ENCODE results near the gene SRGAP1.

SRGAP1 gene

GRCh38 chr12:63937378-63938316, 93.1 kb downstream of the SRGAP1 start:
- DNase-seq (ENCODE audit: low read depth in 3 of 3), result no peak

- no peak for DNase-seq (ENCODE audit: low read depth in 3 of 3)
Observed at GRCh38 chr12:63940310-63941005, 96.0 kb downstream of the SRGAP1 start.

GRCh38 chr12:63941166-63941800, 96.8 kb downstream of the SRGAP1 start:
- DNase-seq (ENCODE audit: low read depth in 3 of 3), result no peak

GRCh38 chr12:63941879-63942278, 97.4 kb downstream of the SRGAP1 start:
- DNase-seq (ENCODE audit: low read depth in 3 of 3), result no peak

DNA sequence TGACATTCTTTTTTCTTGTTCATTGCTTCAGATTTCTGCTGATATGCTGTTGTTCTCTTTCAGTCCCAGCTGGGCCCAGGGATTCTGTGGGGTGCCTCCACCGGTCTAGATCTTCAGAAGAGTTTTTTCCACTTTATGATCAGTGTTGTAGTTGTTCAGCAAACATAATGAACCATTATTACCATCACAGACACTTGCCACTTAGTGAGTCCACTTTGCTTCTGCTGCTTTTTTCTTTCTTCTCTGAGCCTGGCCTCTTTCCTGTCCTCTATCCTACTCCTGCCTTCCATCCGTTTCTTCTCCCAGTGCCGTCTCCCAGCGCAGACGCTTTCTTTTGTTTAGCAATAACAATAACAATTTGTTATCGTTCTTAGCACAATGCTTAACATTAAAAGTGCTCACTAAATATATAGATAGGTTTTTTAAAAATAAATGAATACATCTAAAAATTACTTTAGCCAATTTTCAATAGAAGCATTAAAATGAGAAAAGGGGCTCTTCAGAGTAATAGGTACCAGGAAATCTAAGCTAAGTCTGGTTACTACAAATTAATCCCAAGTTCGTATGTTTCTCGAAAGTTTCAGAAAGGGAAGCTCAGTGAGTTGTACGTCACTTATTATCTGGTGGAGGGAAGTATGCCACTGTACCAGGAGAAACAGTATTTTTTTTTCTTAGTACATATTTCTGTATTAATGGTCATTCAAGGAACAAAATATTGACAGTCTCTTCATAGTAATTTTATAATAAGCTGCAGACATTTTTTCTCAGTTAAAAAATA, 98.2 kb downstream of the SRGAP1 start:
- DNase-seq (ENCODE audit: low read depth in 3 of 3), result no peak

DNA sequence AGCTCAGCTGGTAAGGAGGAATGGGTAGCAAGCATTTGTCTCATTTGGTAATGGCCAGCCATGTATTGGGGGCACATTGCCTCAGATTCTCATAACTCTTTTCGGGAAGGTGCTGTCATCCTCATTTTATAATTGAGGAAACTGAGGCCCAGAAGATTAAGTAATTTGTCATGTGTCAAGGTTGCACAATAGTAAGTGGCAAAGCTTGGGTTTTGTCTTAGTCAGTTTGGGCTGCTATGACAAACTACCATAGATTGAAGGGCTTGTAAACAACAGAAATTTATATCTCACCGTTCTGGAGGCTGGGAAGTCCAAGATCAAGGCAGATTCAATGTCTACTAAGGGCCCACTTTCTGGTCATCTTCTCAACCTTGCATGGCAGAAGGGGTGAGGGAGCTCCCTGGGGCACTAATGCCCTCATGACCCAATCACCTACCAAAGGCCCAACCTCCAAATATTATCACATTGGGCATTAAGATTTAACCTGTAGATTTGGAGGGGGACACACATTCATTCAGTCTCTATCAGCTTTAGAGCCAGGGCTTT, 99.6 kb downstream of the SRGAP1 start:
- no peak for DNase-seq (ENCODE audit: low read depth in 3 of 3)

DNA sequence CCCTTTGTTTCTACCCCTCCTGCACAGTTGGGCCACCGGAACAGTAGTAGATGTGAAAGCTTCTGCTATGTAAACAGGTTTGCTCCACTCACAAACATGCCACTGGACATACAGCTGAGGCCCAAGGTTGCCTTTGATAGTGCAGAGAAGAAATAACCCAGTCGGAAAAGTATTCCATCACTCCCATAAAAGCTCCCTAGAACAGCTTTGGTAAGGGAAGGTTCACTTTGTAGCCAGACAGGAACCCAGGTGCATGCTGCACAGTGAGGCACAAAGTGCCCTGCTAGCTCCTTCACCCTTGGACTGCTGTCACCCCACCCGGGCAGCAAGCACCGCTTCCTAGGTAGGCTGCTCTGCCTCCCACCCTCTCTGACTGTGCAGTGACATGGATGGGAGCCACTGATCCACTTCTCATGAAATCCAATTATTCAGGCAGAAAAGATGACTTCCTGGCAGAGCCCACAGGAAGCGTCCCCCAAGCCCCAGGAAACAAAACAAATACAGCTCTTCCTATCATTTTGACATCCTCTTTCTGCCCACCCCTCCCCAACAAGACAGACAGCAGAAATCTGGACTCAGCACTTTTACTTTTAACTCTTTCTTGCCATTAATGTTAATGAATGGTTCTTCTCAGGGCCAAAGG, 100.2 kb downstream of the SRGAP1 start:
- no peak for DNase-seq (ENCODE audit: low read depth in 3 of 3)

- DNase-seq (ENCODE audit: low read depth in 3 of 3), result no peak
Observed at GRCh38 chr12:63945777-63946176, 101.3 kb downstream of the SRGAP1 start.

DNA sequence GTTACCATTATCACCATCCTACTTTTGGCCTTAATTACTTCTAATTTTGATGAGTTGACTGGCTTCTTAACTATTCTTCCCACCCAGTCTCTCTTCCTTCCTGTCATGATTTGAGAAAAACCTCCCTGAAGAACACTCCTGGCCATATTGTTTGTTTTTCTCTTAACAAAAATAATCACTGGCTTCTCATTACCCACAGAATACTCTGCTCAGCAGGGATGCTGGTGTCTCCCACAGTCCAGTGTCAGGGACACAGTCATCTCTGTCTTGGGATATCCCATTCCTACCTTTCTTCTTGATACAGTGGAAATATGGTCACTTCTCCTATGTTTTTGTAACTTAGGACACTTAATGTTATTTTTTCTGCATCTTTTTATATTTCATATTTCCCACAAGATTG, 103.7 kb downstream of the SRGAP1 start:
- DNase-seq (ENCODE audit: low read depth in 3 of 3), result no peak

DNA sequence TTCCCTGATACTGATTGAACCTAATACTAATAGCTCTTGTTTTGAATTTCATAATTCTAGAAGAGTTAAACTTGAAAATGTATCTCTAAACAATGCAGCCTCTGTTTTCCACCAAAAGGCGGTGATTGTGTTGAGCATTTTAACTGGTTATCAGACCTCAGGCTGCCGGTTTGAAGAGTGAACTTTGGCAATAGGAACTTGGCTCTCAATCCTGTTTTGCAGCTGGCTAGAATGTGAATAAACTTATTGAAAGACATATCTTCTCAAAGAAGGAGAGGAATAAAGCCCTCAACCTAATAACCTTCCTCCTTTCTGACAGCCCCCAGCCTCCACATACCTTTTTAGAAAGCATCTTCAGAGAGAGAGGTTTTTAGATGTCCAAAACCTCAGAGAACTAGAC, 105.4 kb downstream of the SRGAP1 start:
- DNase-seq (ENCODE audit: low read depth in 3 of 3), result no peak

DNA sequence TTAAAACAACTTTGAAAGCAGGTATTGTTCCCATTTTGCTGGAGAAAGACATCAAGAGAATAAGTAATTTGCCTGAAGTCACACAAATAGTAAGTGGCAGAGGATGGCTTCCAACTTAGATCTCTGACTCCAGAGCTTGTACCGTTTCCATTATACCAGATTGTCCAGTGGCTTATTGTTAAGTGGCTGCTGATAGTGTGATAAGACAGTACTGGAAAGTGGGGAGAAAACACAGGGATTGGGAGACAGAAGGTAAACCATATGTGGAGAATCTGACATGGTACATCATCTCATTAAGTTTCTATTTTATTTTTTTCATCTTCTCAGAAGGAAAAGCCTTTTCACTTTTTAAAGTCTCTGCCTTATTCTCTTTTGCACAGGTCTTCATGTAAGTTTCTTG, 108.5 kb downstream of the SRGAP1 start:
- no peak for DNase-seq (ENCODE audit: low read depth in 3 of 3)

GRCh38 chr12:63955831-63956666, 111.5 kb downstream of the SRGAP1 start:
- no peak for DNase-seq (ENCODE audit: low read depth in 3 of 3)

GRCh38 chr12:63957496-63957895, 113.0 kb downstream of the SRGAP1 start:
- DNase-seq (ENCODE audit: low read depth in 3 of 3), result no peak

GRCh38 chr12:63958876-63959580, 114.5 kb downstream of the SRGAP1 start:
- DNase-seq (ENCODE audit: low read depth in 3 of 3), result no peak

DNA sequence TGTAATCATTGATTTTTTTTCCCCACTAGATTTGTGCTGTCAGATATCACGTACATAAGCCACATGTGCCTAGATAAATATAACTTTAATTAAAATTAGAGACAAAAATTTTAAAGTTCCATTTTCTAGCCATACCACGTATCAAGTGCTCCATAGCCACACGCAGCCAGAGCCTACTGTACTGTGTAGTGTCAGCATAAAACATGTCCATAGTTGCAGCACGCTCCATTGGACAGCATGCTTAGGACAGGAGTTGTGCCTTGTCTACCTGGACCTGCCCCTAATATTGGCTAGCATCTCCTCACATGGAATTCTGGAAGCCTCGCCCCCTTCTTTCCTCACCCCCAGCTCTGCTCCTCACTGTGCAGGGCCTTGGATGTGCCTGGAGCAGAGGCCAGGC, 116.5 kb downstream of the SRGAP1 start:
- no peak for DNase-seq (ENCODE audit: low read depth in 3 of 3)

DNA sequence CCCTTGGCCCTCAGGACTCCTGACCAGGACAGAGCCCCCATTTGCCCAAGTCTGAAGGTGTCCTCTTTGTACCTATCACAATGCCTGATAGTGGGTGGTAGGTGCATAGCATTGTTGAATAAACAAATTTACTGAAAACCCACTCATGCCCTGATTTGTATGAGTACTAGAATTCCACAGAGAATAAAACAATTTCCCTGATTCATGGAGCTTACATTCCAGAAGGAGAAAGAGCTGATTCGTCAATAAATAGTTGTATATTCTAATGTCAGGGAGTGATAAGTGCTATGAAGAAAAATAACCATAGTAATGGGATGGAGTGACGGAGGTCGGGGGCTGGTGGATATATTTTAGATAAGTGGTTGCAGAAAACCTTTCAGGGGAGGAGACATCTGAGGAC, 117.0 kb downstream of the SRGAP1 start:
- DNase-seq (ENCODE audit: low read depth in 3 of 3), result no peak

DNA sequence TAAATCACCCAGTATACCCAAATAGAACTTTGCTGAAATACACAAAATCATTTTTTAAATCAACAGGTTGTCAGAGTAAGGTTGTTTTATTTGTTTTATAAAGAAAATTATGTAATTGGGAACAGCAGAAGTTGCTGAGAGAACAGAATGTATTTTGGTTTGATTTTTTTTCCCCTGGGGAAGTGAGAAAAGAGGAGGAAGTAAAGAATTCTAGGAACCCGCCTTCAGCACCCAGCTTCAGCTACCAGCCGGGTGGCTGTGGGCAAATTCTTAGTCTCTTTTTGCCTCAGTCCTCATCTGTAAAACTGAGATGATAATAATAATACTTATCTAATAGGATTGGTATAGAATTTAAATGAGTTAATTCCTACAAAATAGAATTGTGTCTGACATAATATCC, 119.4 kb downstream of the SRGAP1 start:
- no peak for DNase-seq (ENCODE audit: low read depth in 3 of 3)

GRCh38 chr12:63964301-63964700, 119.8 kb downstream of the SRGAP1 start:
- DNase-seq (ENCODE audit: low read depth in 3 of 3), result no peak

GRCh38 chr12:63965936-63966605, 121.6 kb downstream of the SRGAP1 start:
- DNase-seq (ENCODE audit: low read depth in 3 of 3), result no peak

Data from stimulated activated CD4-positive, alpha-beta T cell treated with anti-CD3 and anti-CD28 coated beads, TNF-alpha, amount 100 ng/mL, for 48 hours (primary cell).